ENCODE results near the gene PPP1R36. TPM values are rescaled to one million over a fixed set of nuclear protein-coding genes. Genes with fewer than 3 reads are reported as not detected.

Gene PPP1R36
- total and polyA plus RNA-seq, 2 of the 13 experiments (the other 11 are each of a cell fraction or from before 2014, with no cell fraction given) = 0.11 to 0.17 TPM

DNA sequence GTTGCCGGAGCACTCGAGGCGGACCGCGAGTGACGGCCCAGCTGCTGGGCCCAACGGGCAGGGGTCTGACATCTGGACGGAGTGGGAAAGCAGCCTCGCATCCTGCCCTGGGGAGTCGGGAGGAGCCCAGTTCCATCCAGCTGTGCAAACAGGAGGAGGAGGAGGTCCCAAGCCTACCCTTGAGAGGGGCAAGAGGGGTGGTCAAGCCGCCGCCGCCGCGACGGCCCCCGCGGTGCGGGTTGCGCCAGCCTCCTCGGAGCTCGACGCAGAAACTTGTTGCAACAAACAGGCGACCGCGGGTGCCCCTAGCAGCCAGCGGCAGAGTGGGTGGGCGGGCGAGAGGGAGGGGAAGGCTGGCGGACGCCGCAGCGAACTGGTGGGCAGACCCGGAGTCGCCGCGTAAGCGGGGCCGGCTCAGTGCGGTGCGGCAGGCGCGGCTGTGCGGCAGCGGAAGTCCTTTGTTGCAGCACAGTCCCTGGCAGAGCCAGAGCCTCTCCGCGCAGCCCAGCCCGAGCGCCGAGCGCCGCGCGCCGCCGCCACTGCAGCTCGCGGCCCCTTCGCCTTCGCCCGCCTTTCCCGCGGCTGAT, 45.4 kb upstream of the PPP1R36 start, which contains the start of gene ZBTB1 (continued):
- TF ChIP-seq, protein P1, sequence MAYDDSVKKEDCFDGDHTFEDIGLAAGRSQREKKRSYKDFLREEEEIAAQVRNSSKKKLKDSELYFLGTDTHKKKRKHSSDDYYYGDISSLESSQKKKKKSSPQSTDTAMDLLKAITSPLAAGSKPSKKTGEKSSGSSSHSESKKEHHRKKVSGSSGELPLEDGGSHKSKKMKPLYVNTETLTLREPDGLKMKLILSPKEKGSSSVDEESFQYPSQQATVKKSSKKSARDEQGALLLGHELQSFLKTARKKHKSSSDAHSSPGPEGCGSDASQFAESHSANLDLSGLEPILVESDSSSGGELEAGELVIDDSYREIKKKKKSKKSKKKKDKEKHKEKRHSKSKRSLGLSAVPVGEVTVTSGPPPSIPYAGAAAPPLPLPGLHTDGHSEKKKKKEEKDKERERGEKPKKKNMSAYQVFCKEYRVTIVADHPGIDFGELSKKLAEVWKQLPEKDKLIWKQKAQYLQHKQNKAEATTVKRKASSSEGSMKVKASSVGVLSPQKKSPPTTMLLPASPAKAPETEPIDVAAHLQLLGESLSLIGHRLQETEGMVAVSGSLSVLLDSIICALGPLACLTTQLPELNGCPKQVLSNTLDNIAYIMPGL (CRISPR knock-in tag; IDR thresholded peaks at IDR 0.05; ENCODE audit: borderline replicate concordance in 1 of 2, low read depth in 1 of 2) = peak; percentile 38 to 49; a peak in 2 of 4 replicates
- TF ChIP-seq YY1 (IDR thresholded peaks at IDR 0.05; ENCODE audit: insufficient read depth, insufficient replicate concordance, low read depth, low read length) (peak; percentile 32), U2AF2 (IDR thresholded peaks at IDR 0.05; ENCODE audit: low read depth, low read length) (no peak), SRSF9 (IDR thresholded peaks at IDR 0.05; ENCODE audit: borderline replicate concordance, insufficient read depth, low read depth, low read length, poor library complexity, severe bottlenecking) (no peak), SMAD9 (CRISPR knock-in tag; IDR thresholded peaks at IDR 0.05) (no peak), TEAD2 (CRISPR knock-in tag; IDR thresholded peaks at IDR 0.05) (no peak), ERF (CRISPR knock-in tag; IDR thresholded peaks at IDR 0.05) (no peak), ZNF772 (CRISPR knock-in tag; IDR thresholded peaks at IDR 0.05) (no peak), CCDC6 (CRISPR knock-in tag; IDR thresholded peaks at IDR 0.05) (no peak), SRF (IDR thresholded peaks at IDR 0.05; ENCODE audit: low read depth, low read length) (no peak), ZNF891 (CRISPR knock-in tag; IDR thresholded peaks at IDR 0.05) (peak; percentile 83), NKX3-1 (CRISPR knock-in tag; IDR thresholded peaks at IDR 0.05) (no peak)
- TF ChIP-seq, protein P2, sequence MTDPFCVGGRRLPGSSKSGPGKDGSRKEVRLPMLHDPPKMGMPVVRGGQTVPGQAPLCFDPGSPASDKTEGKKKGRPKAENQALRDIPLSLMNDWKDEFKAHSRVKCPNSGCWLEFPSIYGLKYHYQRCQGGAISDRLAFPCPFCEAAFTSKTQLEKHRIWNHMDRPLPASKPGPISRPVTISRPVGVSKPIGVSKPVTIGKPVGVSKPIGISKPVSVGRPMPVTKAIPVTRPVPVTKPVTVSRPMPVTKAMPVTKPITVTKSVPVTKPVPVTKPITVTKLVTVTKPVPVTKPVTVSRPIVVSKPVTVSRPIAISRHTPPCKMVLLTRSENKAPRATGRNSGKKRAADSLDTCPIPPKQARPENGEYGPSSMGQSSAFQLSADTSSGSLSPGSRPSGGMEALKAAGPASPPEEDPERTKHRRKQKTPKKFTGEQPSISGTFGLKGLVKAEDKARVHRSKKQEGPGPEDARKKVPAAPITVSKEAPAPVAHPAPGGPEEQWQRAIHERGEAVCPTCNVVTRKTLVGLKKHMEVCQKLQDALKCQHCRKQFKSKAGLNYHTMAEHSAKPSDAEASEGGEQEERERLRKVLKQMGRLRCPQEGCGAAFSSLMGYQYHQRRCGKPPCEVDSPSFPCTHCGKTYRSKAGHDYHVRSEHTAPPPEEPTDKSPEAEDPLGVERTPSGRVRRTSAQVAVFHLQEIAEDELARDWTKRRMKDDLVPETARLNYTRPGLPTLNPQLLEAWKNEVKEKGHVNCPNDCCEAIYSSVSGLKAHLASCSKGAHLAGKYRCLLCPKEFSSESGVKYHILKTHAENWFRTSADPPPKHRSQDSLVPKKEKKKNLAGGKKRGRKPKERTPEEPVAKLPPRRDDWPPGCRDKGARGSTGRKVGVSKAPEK (CRISPR knock-in tag; IDR thresholded peaks at IDR 0.05; ENCODE audit: borderline replicate concordance) = no peak
- TF ChIP-seq, protein P3, sequence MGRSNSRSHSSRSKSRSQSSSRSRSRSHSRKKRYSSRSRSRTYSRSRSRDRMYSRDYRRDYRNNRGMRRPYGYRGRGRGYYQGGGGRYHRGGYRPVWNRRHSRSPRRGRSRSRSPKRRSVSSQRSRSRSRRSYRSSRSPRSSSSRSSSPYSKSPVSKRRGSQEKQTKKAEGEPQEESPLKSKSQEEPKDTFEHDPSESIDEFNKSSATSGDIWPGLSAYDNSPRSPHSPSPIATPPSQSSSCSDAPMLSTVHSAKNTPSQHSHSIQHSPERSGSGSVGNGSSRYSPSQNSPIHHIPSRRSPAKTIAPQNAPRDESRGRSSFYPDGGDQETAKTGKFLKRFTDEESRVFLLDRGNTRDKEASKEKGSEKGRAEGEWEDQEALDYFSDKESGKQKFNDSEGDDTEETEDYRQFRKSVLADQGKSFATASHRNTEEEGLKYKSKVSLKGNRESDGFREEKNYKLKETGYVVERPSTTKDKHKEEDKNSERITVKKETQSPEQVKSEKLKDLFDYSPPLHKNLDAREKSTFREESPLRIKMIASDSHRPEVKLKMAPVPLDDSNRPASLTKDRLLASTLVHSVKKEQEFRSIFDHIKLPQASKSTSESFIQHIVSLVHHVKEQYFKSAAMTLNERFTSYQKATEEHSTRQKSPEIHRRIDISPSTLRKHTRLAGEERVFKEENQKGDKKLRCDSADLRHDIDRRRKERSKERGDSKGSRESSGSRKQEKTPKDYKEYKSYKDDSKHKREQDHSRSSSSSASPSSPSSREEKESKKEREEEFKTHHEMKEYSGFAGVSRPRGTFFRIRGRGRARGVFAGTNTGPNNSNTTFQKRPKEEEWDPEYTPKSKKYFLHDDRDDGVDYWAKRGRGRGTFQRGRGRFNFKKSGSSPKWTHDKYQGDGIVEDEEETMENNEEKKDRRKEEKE (IDR thresholded peaks at IDR 0.05) = no peak
- TF ChIP-seq, protein P4, sequence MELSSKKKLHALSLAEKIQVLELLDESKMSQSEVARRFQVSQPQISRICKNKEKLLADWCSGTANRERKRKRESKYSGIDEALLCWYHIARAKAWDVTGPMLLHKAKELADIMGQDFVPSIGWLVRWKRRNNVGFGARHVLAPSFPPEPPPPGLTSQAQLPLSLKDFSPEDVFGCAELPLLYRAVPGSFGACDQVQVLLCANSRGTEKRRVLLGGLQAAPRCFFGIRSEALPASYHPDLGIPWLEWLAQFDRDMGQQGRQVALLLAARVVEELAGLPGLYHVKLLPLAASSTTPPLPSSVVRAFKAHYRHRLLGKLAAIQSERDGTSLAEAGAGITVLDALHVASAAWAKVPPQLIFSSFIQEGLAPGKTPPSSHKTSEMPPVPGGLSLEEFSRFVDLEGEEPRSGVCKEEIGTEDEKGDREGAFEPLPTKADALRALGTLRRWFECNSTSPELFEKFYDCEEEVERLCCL (CRISPR knock-in tag; IDR thresholded peaks at IDR 0.05; ENCODE audit: borderline replicate concordance) = no peak
- TF ChIP-seq, protein P5, sequence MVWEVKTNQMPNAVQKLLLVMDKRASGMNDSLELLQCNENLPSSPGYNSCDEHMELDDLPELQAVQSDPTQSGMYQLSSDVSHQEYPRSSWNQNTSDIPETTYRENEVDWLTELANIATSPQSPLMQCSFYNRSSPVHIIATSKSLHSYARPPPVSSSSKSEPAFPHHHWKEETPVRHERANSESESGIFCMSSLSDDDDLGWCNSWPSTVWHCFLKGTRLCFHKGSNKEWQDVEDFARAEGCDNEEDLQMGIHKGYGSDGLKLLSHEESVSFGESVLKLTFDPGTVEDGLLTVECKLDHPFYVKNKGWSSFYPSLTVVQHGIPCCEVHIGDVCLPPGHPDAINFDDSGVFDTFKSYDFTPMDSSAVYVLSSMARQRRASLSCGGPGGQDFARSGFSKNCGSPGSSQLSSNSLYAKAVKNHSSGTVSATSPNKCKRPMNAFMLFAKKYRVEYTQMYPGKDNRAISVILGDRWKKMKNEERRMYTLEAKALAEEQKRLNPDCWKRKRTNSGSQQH (CRISPR knock-in tag; IDR thresholded peaks at IDR 0.05; ENCODE audit: low read depth) = 0 out of 2 replicates have a peak, but pooled peaks have one; percentile 49

All from HepG2 (cell line).